Spleen (tissue), 3 donors: ENCODE measurements around the gene MAPK6.
"Not testable (repeated sequence)": the region's sequence is repeated elsewhere in the genome, so short reads cannot be mapped to it uniquely, and the experiment has no call there.

Experiments
- POLR2A ChIP-seq, 3 donors: fragments of 450-650 bp; IDR thresholded peaks; one replicate each; pipeline ENCODE4 v1.5.1; 2017; ENCODE audit warnings: antibody characterized with exemption in 3 of 3, mild to moderate bottlenecking in 1 of 3
- POLR2AphosphoS5 ChIP-seq, 3 donors: sonication (generic); formaldehyde crosslinking; IDR thresholded peaks; one replicate each; pipeline ENCODE4 v1.5.1; 2017; ENCODE audit warnings: antibody characterized with exemption in 3 of 3

DNA sequence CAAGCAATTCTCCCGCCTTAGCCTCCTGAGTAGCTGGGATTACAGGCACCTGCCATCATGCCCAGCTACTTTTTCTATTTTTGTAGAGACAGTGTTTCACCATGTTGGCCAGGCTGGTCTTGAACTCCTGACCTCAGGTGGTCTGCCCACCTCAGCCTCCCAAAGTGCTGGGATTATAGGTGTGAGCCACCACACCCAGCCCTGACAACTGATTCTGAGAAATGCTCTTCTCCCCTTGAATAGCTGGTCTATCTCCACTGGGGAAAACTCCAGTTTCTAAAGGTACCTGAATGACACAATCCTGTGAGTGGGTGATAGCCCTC lies 64.0 kb downstream of the MAPK6 start:
- TF ChIP-seq POLR2A, POLR2AphosphoS5 (IDR thresholded peaks at IDR 0.05): not testable (repeated sequence)
